GM21723 (cell line): ENCODE data around the gene OR2T35.

ENCODE experiments used
- ATAC-seq: cut with Tn5 transposase; IDR thresholded peaks from one replicate; pipeline ENCODE4 v1.9.1; 2021; ENCODE audit warnings: mild to moderate bottlenecking, moderate library complexity; ENCODE audit not compliant: unreplicated experiment

The OR2T35 gene

GRCh38 chr1:248627971-248628844, 16.9 kb downstream of the OR2T35 start:
- ATAC-seq, result no peak

GRCh38 chr1:248625971-248626370, 19.1 kb downstream of the OR2T35 start:
- ATAC-seq, result no peak

DNA sequence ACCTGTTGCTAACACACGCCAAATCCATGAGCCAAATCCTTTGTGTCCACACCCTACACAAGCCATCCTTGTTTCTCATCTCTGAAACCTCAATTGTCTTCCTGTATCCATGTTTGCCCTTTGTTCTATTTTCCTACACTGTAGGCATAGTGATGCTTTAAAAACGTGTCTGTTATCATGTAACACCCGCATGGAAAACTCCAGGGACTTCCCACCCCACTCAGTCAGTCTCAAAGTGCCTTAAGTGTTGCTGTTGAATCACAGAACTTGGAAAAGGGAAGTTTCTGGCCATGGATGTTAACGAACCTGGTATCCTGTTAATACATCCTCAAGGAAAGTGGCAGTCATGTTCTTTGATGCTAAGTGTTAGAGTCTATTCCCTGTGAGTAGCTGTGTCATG, 19.9 kb downstream of the OR2T35 start:
- ATAC-seq, result no peak

DNA sequence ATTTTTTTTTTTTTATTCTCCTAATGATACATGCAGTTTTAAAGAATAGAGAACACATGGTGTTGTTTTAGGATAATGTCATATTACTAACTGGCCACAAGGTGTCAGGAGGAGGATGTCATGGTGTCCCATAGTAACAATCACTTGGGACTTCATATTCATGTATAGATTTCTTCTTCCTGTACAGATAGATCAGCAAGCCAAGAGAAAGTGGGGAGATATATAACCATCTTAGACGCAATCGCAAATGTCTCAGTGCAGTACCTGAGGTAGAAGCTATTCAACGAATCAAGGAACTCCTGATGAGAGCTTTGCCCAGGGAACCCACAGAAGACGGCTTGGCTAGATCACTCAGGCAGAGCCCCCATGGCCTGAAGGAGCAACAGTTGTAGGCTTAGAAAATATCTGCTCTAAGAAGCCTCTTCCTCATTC, 22.5 kb downstream of the OR2T35 start:
- ATAC-seq, result no peak

- ATAC-seq, result no peak
Observed at GRCh38 chr1:248621770-248622169, 23.3 kb downstream of the OR2T35 start.

- no peak for ATAC-seq
Observed at GRCh38 chr1:248618878-248619277, 26.2 kb downstream of the OR2T35 start.

- ATAC-seq, result no peak
Observed at GRCh38 chr1:248618119-248618518, 27.0 kb downstream of the OR2T35 start.

- no peak for ATAC-seq
Observed at GRCh38 chr1:248613742-248614141, 31.3 kb downstream of the OR2T35 start.

DNA sequence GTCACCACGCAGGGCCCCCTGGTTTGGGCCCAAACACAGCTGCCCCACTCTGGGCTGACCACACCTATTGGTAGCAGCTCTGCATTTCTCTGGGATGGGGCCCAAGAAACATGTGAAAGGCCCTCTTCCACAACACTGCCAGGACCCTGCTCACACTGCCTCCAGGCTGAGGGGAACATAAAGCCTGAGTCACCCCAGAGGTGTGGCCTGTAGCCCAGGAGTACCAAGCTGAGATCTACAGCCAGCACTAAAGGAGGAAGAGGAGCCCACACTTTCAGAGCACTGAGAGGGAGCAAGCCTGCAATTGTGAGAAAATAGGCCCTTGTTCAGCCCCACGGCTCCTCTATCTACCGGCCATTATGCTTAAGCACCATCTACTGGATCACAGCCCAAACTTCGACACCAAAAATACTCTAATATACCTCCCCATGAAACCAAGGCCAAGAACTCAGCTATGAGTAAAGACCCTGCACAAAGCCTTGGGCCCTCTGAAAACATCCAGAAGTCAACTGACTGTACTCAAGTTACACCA, 33.1 kb downstream of the OR2T35 start:
- no peak for ATAC-seq

DNA sequence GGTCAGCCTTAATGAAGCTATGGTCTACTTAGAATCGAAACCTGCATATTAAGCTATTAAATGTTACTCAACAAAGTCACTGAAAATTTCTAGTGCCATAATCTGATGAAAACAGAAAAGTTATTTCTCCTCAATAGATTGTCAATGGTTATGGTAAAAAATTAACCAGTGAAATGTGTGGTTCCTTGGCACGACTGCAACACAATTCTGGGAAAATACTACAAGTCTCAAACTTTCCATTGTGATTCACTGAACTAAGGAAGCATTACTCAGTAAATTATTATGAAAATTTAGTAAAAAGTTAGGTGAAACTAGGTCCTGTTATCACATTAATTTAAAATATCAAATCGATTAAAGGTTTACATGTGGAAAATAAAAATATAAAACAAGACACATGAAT, 34.8 kb downstream of the OR2T35 start:
- ATAC-seq, result no peak

- ATAC-seq, result no peak
Observed at GRCh38 chr1:248599396-248599795, 45.7 kb downstream of the OR2T35 start.

DNA sequence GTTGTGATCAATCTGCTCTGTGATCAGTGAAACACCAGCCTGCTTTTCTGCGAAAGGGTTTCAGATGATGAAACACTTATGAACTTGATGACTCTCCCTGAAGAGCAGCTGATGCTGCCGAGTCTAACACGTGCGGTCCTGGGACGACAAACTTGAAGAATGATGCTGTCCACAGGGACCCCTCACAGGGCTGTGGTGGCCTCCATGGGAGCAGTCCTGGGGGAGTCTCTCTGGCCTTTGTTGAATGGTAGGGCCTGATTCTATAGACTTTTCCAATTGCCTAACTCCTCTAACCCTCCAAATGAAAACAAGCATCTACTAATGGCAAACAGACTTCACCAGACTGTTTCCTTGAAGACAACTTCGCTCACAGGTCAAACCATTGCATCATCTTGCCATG, 47.5 kb downstream of the OR2T35 start, which contains the start of gene OR2T10:
Gene OR2T10 (minus strand): TSS at position 112 of the 400 bp plus-strand sequence. CDS start 3,932 bp downstream, outside the sequence.
- no peak for ATAC-seq

DNA sequence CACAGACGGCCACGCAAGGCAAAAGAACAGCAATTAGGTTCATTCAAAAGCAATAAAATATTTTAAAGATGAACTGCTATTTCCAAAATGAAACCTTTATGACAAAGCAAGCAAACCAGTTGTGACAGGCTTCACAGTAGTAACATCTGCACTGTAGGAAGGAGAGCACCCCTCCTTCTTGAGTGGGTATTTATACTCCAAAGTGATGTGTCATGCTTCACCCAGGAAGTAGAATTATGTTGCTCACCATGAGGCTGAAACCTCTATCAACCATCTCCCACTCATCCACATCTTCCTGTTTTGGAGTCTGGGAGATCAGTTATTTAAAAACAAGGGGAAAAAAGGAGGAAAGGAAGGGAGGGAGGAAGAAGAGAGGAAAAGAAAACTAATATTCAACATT, 48.5 kb downstream of the OR2T35 start:
- no peak for ATAC-seq

- ATAC-seq, result no peak
Observed at GRCh38 chr1:248593226-248593625, 51.9 kb downstream of the OR2T35 start.

DNA sequence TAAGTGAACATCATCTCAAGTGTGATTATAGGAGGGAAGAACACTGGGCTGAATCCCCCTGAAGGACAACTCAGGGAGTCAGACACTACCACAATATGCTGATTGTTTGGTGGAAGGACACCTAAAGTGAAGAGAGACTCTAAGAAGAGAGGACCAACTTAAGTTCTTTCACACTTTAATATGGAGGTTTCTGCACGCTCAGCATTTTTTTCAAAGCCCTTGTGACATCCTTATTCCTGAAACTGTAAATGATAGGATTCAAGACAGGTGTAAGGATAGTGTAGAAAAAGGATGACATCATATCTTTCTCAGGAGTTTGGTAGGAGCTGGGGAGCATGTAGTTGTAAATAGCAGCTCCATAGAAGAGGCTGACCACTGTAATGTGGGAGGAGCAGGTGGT, 52.4 kb downstream of the OR2T35 start:
- no peak for ATAC-seq

DNA sequence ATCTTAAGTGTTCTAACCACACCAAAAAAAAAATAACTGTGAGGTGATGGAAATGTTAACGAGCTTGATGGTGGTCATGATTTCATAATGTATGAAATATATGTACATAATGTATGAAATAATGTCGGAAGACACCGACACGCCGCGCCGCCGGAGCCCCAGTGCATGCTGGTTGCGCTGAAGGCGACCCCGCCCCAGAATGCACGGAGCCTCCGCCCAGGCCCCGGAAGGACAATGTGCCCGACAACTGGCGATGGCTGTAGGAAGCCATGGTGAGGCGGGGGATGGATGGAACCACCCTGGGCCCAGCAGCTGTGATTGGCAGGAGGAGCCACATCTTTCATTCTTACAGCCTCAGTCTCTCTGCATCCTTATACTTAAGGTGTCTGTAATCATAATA, 55.0 kb downstream of the OR2T35 start:
- no peak for ATAC-seq

DNA sequence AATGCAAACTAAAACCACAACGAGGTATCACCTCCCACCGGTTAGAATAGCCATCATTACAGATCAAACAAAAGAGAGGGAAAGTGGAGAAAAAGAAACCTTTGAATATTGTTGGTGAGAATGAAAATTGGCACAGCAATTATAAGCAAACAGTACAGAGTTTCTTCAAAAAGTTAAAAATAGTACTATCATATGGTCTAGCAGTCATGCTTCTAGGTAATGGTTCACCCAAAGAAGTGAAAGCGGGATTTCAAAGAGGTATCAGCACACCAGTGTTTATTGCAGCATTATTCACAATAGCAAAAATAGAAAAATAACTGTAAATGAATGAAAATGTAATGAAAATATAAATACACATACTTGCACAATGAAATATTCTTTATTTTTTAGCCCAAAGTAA, 55.7 kb downstream of the OR2T35 start:
- ATAC-seq, result no peak
